HEK293 (cell line): Measurements from ENCODE around the gene R3HDM2.

Experiments
- CTCF ChIP-seq: fragments of 450-650 bp; formaldehyde crosslinking; IDR thresholded peaks from 2 replicates; pipeline ENCODE4 v1.5.1; 2016; ENCODE audit warnings: missing biosample characterization, missing genetic modification characterization
- REST ChIP-seq: fragments of 450-650 bp; formaldehyde crosslinking; IDR thresholded peaks from 2 replicates; pipeline ENCODE4 v1.5.1; 2016; ENCODE audit warnings: missing biosample characterization, missing genetic modification characterization
- ZNF398 ChIP-seq: fragments of 450-650 bp; formaldehyde crosslinking; IDR thresholded peaks from 2 replicates; pipeline ENCODE4 v1.5.1; 2017; ENCODE audit warnings: missing biosample characterization, missing genetic modification characterization
- ZNF423 ChIP-seq: fragments of 450-650 bp; formaldehyde crosslinking; IDR thresholded peaks from 2 replicates; pipeline ENCODE4 v1.5.1; 2016; ENCODE audit warnings: missing biosample characterization, missing genetic modification characterization
- ZNF585B ChIP-seq: fragments of 450-650 bp; formaldehyde crosslinking; IDR thresholded peaks from 2 replicates; pipeline ENCODE4 v1.5.1; 2016; ENCODE audit warnings: missing biosample characterization, missing genetic modification characterization
- ZNF639 ChIP-seq: fragments of 450-650 bp; formaldehyde crosslinking; IDR thresholded peaks from 2 replicates; pipeline ENCODE4 v1.5.1; 2016; ENCODE audit warnings: missing biosample characterization, missing genetic modification characterization
- ZNF785 ChIP-seq: fragments of 450-650 bp; formaldehyde crosslinking; IDR thresholded peaks from 2 replicates; pipeline ENCODE4 v1.5.1; 2016; ENCODE audit warnings: missing biosample characterization, missing genetic modification characterization
- ZSCAN5A ChIP-seq: fragments of 450-650 bp; formaldehyde crosslinking; IDR thresholded peaks from 2 replicates; pipeline ENCODE4 v1.5.1; 2016; ENCODE audit warnings: missing biosample characterization, missing genetic modification characterization

GRCh38 chr12:57209916-57210315 lies 220.9 kb downstream of the R3HDM2 start:
- TF ChIP-seq CTCF = no peak
- TF ChIP-seq ZNF785 = no peak
- no peak for TF ChIP-seq ZNF423
- no peak for TF ChIP-seq ZSCAN5A (tag by site-specific recombination)
- TF ChIP-seq ZNF639 (tag by site-specific recombination) = no peak
- no peak for TF ChIP-seq ZNF585B (tag by site-specific recombination)
- no peak for TF ChIP-seq ZNF398 (tag by site-specific recombination)
- TF ChIP-seq REST (tag by site-specific recombination) = no peak
